Measurements from ENCODE around the gene GREM2.

- TF ChIP-seq YY1 (IDR thresholded peaks at IDR 0.05; ENCODE audit: insufficient read depth, insufficient read length), result no peak
- TF ChIP-seq SUZ12 (IDR thresholded peaks at IDR 0.05; ENCODE audit: extremely low read depth, insufficient read depth, insufficient read length), result no peak
- no peak for TF ChIP-seq ZNF274 (IDR thresholded peaks at IDR 0.05; ENCODE audit: low read depth, low read length)
Measured at GRCh38 chr1:240497908-240498307, 114.0 kb downstream of the GREM2 start.

All from NT2/D1 (cell line).